ENCODE data around the gene SPATA22.
"Not testable (repeated sequence)": the region's sequence is repeated elsewhere in the genome, so short reads cannot be mapped to it uniquely, and the experiment has no call there.

The SPATA22 gene

GRCh38 chr17:3471599-3471998 is at the start of gene SPATA22:
Gene SPATA22, minus strand, starts transcription at chr17:3471819. Its CDS starts 2,494 bp downstream, at chr17:3469325.
- DNase-seq (ENCODE audit: low read depth in 2 of 2), result no peak

- not testable (repeated sequence) for DNase-seq (ENCODE audit: low read depth in 2 of 2)
These were observed 47.9 kb upstream of the SPATA22 start for GRCh38 chr17:3519472-3519871.

- DNase-seq (ENCODE audit: low read depth in 2 of 2), result no peak
These were observed 43.3 kb upstream of the SPATA22 start for GRCh38 chr17:3514873-3515272.

- not testable (repeated sequence) for DNase-seq (ENCODE audit: low read depth in 2 of 2)
These were observed 42.5 kb upstream of the SPATA22 start for GRCh38 chr17:3514167-3514566.

GRCh38 chr17:3513305-3514035 is 41.9 kb upstream of the SPATA22 start:
- DNase-seq (ENCODE audit: low read depth in 2 of 2), result no peak

- DNase-seq (ENCODE audit: low read depth in 2 of 2), result no peak
These were observed 41.0 kb upstream of the SPATA22 start for GRCh38 chr17:3512505-3513171.

GRCh38 chr17:3511852-3512504 is 40.4 kb upstream of the SPATA22 start:
- DNase-seq (ENCODE audit: low read depth in 2 of 2), result no peak

GRCh38 chr17:3510090-3510489 is 38.5 kb upstream of the SPATA22 start:
- DNase-seq (ENCODE audit: low read depth in 2 of 2), result no peak

- no peak for DNase-seq (ENCODE audit: low read depth in 2 of 2)
These were observed 36.2 kb upstream of the SPATA22 start for GRCh38 chr17:3507869-3508268.

GRCh38 chr17:3507071-3507470 is 35.5 kb upstream of the SPATA22 start:
- no peak for DNase-seq (ENCODE audit: low read depth in 2 of 2)

GRCh38 chr17:3506054-3506453 is 34.4 kb upstream of the SPATA22 start:
- DNase-seq (ENCODE audit: low read depth in 2 of 2), result no peak

- no peak for DNase-seq (ENCODE audit: low read depth in 2 of 2)
These were observed 33.4 kb upstream of the SPATA22 start for GRCh38 chr17:3505008-3505407.

- DNase-seq (ENCODE audit: low read depth in 2 of 2), result no peak
These were observed 31.7 kb upstream of the SPATA22 start for GRCh38 chr17:3503285-3503684.

- DNase-seq (ENCODE audit: low read depth in 2 of 2), result no peak
These were observed 30.8 kb upstream of the SPATA22 start for GRCh38 chr17:3502466-3502865.

GRCh38 chr17:3501344-3501743 is 29.7 kb upstream of the SPATA22 start:
- no peak for DNase-seq (ENCODE audit: low read depth in 2 of 2)

- no peak for DNase-seq (ENCODE audit: low read depth in 2 of 2)
These were observed 25.5 kb upstream of the SPATA22 start for GRCh38 chr17:3497101-3497500.

- no peak for DNase-seq (ENCODE audit: low read depth in 2 of 2)
These were observed 14.0 kb upstream of the SPATA22 start for GRCh38 chr17:3485481-3486068.

- no peak for DNase-seq (ENCODE audit: low read depth in 2 of 2)
These were observed 11.2 kb upstream of the SPATA22 start for GRCh38 chr17:3482852-3483251.

- no peak for DNase-seq (ENCODE audit: low read depth in 2 of 2)
These were observed 8.4 kb upstream of the SPATA22 start for GRCh38 chr17:3479988-3480387.

GRCh38 chr17:3475812-3476610 is 4.4 kb upstream of the SPATA22 start, which contains the start of gene ASPA:
Gene ASPA, plus strand, starts transcription at chr17:3475997. Its CDS starts 163 bp downstream, at chr17:3476160.
- no peak for DNase-seq (ENCODE audit: low read depth in 2 of 2)

GRCh38 chr17:3475251-3475685 is 3.6 kb upstream of the SPATA22 start:
- no peak for DNase-seq (ENCODE audit: low read depth in 2 of 2)
